ENCODE data around the gene LIAS.

GRCh38 chr4:39446483-39446841 lies 12.4 kb upstream of the LIAS start:
- TF ChIP-seq EP300 (IDR thresholded peaks at IDR 0.05; ENCODE audit: low read depth) = no peak
- TF ChIP-seq POLR2A (IDR thresholded peaks at IDR 0.05) = no peak
- TF ChIP-seq CTCF (IDR thresholded peaks at IDR 0.05) = no peak

Data from transverse colon (tissue), 3 donors.